Fibroblast of skin of left biceps (primary cell): ENCODE data around the gene DYRK3.
A peak's percentile ranks its signal among the peaks of the same experiment; 100 is the strongest.

ENCODE experiments used
- DNase-seq, 2 experiments: peaks; one replicate each; pipeline ENCODE4 v3.0.0-alpha.2; 2013; ENCODE audit warnings: low read depth in 2 of 2

DYRK3 gene

GRCh38 chr1:206661161-206661820 is 26.0 kb downstream of the DYRK3 start:
- no peak for DNase-seq

- no peak for DNase-seq
Measured at GRCh38 chr1:206662396-206663092, 27.2 kb downstream of the DYRK3 start.

- no peak for DNase-seq
Measured at GRCh38 chr1:206663362-206663761, 28.0 kb downstream of the DYRK3 start.

GRCh38 chr1:206663832-206664652 is 28.7 kb downstream of the DYRK3 start:
- peak; percentile 16 to 17 for DNase-seq

- DNase-seq = no peak
Measured at GRCh38 chr1:206664740-206665139, 29.4 kb downstream of the DYRK3 start.

- DNase-seq = no peak
Measured at GRCh38 chr1:206666031-206666561, 30.8 kb downstream of the DYRK3 start.

GRCh38 chr1:206666954-206667665 is 31.8 kb downstream of the DYRK3 start:
- DNase-seq = no peak

- no peak for DNase-seq
Measured at GRCh38 chr1:206668351-206668750, 33.0 kb downstream of the DYRK3 start.

GRCh38 chr1:206668874-206669410 is 33.6 kb downstream of the DYRK3 start:
- DNase-seq = no peak

GRCh38 chr1:206672011-206672688 is 36.8 kb downstream of the DYRK3 start:
- DNase-seq = no peak

- DNase-seq = no peak
Measured at GRCh38 chr1:206672844-206673758, 37.8 kb downstream of the DYRK3 start.

GRCh38 chr1:206674236-206674635 is 38.9 kb downstream of the DYRK3 start:
- DNase-seq = no peak

GRCh38 chr1:206674745-206675175 is 39.4 kb downstream of the DYRK3 start:
- peak; percentile 95 to 96 for DNase-seq

GRCh38 chr1:206676499-206676898 is 41.2 kb downstream of the DYRK3 start:
- DNase-seq = no peak

- DNase-seq = no peak
Measured at GRCh38 chr1:206678490-206678889, 43.2 kb downstream of the DYRK3 start.

GRCh38 chr1:206679738-206680211 is 44.4 kb downstream of the DYRK3 start:
- DNase-seq = no peak

GRCh38 chr1:206680279-206680678 is 44.9 kb downstream of the DYRK3 start:
- no peak for DNase-seq

- DNase-seq = no peak
Measured at GRCh38 chr1:206681359-206681758, 46.0 kb downstream of the DYRK3 start.

GRCh38 chr1:206682111-206682510 is 46.8 kb downstream of the DYRK3 start:
- no peak for DNase-seq

GRCh38 chr1:206683313-206683712 is 48.0 kb downstream of the DYRK3 start:
- no peak for DNase-seq
